T1000 (cell line): ENCODE results near the gene ULK4.
"Not testable (repeated sequence)": the region's sequence is repeated elsewhere in the genome, so short reads cannot be mapped to it uniquely, and the experiment has no call there.

ENCODE experiments used
- DNase-seq: peaks from one replicate; lab custom pipeline; 2025; ENCODE audit warnings: mixed read lengths; lab: John Stamatoyannopoulos, UW

The ULK4 gene

DNA sequence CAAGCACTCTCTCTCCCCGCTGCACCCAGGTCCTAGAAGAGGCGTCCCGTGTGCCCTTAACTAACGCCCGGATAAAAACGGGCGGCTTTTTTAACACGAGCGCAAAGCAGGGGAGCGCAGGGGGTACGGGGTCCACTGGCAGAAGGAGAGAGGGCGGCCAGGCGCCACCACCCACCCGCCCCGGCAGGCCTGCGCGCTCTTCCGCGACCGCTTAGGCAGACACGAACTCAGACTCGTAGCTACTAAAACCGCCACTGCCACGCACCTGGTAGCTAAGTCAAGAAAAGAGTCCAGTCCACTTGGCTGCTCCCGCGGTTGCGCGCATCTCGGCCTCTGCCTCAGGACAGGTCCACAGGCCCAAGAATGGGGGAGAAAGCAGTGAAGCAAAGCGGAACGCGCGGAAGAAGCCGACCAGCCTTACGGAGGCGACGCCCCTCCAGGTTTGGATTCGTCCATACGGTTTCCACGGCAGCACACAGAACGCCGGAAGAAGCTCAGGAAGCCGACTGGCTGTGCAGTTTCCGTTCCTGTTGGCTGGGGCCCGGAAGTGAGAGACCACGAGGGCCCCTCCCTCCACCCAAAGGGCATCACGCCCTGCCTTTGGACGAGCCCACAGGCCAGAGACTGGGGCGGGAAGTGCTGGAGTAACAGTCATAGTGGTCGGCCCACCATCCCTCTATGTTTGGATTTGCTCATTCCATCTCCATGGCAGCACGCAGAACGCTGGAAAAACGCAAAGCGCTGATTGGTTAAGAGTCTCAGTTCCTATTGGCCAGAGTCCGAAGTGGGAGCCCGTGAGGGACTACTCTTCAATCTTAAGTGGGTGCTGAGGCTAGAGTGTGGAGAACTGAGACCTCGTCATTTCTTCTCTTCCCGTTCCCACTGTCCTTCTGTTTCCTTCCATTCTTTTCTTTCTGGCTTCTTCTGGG lies at the start of gene ULK4:
Gene ULK4 (minus strand): TSS at position 353 of the 929 bp plus-strand sequence. CDS start 7,344 bp downstream, outside the sequence.
- DNase-seq: peak; percentile 99

DNA sequence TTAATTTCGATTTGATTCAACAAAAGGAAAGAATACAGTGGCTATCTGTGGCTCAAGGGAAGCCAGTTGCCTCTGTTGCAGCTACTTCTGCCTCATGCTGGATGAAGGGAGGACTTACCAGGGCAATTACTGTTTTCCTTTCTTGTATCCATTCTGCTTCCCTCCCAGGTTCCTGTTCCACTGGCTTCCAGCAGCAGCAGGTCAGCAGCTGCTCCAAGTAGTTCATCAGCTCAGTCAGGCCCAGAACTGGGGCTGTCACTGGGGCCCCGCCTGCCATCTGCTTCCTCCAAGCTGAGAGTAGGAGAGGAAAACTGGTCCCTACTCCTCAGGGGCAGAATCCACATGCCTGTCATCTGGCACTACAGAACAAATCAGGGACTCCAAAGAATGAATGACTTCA lies 48.6 kb upstream of the ULK4 start:
- DNase-seq: no peak

DNA sequence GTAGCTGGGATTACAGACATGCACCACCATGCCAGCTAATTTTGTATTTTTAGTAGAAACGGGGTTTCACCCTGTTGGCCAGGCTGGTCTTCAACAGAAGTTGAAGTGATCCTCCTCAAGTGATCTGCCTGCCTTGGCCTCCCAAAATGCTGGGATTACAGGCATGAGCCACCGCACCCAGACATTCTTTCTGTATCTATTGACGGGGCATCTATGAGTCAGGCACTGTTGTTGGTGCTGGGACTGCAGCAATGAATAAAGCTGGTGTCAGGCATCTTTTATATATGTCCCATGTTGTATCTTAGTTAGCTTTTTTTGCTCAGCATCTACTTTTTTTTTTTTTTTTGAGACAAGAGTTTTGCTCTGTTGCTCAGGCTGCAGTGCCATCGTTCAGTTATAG lies 47.6 kb upstream of the ULK4 start:
- DNase-seq: no peak

DNA sequence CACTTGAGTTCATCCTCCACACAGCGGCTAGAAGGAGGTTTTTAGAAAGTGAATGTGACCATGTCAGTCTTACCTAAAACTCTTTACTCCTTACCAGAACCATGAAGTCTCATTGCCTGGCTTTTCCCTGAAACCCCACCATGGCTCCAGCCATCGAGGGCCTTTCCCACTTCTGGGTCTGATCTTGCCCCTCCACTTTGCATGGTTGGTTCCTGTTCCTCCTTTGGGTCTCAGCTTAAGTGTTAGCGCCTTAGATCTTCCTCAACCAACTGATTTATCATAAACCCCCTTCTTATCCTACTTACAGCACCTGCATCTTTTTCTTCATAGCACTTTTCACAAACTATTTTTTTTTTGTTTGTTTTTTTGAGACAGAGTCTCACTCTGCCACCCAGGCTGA lies 45.9 kb upstream of the ULK4 start:
- no peak for DNase-seq

DNA sequence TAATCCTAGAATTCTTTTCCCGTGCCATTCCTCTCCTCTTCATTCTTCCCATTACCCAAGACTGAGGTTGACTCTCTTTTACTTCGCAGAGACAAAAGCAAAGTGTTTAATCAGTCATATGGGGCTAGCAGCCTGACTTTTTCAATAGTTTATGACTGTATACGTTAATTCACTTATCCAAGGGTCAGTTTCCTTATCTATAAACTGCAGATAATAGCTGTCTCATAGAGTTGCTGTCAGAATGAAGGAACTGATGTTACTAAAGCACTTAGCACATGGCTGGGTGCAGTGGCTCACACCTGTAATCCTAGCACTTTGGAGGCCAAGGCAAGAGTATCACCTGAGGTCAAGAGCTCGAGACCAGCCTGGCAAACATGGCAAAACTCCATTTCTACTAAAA lies 43.5 kb upstream of the ULK4 start:
- no peak for DNase-seq

GRCh38 chr3:42002790-42003189 lies 40.9 kb upstream of the ULK4 start:
- no peak for DNase-seq

DNA sequence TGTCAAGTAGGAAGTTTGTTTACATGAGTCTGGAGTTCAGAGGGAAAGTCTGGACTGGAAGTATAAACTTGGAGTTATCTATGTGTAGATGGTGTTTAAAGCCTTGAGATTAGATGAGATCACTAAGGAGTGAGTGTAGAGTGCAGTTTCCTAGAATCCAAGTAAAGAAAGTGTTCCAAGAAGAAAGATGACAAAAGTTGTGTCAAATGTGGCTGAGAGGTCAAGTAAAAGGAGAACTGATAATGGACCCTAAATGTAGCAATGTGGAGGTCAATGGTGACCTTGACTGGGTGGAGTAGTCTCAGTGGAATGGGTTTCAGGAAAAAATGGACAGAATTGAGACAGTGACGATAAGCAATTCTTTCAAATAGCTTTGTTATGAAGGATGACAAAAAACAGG lies 39.9 kb upstream of the ULK4 start:
- DNase-seq: no peak

GRCh38 chr3:41999909-42000308 lies 38.0 kb upstream of the ULK4 start:
- no peak for DNase-seq

- DNase-seq: no peak
Observed at GRCh38 chr3:41997702-41998550, 36.0 kb upstream of the ULK4 start.

GRCh38 chr3:41991437-41991836 lies 29.5 kb upstream of the ULK4 start:
- no peak for DNase-seq

DNA sequence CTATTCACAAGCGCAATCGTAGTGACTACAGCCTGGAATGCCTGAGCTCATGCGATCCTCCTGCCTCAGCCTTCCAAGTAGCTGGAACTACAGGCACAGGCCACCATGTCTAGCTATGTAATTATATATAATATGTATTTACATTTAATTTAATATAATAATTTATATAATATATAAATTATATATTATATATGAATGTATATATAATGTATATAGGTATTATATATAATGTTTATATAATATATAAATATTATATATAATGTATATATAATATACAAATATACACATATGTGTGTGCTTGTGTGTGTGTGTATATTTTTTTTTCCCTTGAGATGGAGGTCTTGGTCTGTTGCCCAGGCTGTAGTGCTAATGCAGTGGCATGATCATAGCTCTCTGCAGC lies 27.6 kb upstream of the ULK4 start:
- no peak for DNase-seq

DNA sequence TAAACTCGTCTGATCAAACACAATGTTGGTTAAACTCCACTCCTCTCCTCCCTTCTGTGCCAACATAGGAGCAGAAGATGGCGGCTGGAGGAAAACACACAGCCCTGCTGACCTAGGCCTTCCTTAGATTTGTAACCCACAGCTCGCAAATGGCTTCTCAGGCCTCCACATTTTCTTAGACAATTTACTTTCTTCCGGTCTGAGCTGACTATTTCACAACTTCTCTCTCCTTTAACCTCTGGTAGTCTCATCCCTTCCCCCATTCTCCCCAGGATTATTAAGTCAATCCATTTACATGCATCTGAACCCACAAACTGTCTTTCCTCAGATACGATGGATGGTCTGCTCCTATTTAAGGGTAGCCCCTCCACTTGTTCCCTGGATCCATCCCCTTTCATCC lies 25.7 kb upstream of the ULK4 start:
- DNase-seq: no peak

DNA sequence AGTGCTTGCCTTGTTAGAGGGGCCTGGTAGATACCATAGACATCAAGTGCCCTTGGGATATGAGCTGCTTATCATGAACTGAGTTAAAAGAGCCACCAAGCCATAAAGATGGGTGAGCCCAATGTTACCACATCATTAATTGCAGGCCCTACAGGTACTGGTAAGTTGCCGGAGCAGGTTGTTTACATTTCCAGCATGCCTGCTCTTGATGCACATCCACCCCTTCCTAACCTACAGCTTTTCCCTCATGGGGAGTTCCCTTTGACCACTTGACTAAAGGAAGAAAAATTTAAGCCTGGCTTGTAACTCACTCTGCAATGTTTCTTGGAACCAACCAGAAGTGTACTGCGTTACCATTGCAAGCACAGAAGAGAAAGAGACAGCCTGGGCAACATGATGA lies 24.7 kb upstream of the ULK4 start:
- DNase-seq: no peak

DNA sequence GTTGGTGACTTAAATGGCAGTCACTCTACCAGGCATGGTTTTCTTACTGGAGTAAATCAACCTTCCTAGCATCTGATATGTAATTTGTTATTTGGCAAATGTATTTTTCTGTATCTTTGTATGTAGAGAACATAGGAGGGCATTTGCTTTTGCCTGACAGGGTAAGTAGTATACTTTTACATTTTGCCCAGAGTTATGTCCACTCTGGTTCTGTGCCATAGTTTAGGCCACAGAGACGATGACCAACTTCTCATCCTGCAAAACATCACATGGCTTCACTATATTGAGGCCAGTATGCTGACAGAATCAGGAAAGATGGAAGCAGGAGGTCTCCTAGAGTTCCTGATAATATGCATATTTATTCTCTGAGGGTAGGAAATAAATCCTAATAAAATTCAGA lies 23.1 kb upstream of the ULK4 start:
- DNase-seq: no peak

GRCh38 chr3:41983091-41983490 lies 21.2 kb upstream of the ULK4 start:
- not testable (repeated sequence) for DNase-seq

GRCh38 chr3:41977401-41977800 lies 15.5 kb upstream of the ULK4 start:
- DNase-seq: not testable (repeated sequence)

GRCh38 chr3:41975416-41976103 lies 13.7 kb upstream of the ULK4 start:
- no peak for DNase-seq

DNA sequence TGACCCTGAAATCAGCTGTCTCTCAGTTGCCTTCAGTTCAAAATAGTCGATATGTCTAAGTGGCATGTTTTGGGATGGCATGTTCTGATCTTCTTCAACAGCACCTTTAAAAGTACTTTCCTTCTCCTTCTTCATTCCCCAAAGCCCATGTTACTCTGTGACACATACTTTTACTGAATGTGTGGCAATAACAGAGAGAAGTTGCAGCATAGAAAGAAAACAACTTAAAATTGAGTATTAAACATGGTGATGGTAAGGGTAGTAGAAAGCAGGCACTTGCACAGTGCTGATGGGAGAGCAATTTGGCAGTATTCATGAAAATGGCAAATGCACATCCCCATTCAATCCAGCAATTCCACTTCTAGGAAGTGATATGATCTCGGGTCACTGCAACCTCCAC lies 12.3 kb upstream of the ULK4 start:
- DNase-seq: no peak

DNA sequence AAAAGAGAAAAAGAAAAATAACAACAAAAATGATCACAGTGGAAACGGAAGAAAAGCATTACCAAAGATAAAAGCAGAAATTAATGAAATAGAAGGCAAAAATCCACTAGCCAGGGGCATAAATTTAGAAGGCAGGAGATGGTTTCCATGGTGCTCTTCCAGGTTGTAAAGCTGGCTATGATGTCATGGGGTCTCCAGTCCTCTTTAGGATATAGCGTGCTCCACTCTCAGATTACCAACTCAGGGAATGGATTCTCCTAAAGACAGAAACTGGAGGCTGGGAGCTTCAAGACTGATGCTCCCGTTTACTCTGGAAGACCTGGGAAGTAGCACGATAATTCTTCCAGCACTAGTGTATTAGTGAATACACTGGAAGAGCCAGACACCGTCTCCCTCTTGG lies 10.9 kb upstream of the ULK4 start:
- DNase-seq: no peak

- no peak for DNase-seq
Observed at GRCh38 chr3:41966206-41966605, 4.3 kb upstream of the ULK4 start.

DNA sequence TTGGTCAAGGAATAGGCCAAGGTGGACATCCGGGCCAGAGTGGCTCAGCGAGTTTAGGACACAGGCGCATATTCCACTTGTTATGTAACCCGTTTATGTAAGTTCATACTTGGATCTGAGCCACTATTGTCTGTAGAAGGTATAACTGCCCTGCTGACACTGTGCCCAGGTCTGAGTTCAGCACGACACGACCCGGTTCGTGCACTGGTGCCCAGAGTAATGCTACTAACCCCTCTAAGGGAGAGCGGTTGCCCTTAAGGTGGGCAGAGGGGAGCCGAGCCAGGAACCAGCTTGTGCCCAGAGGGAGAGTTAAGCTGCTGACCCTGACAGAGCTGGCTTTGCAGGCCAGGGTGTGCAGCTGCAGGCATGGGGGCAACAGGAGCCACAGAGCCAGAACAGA lies 1.9 kb upstream of the ULK4 start:
- DNase-seq: no peak
